GM12872 (cell line): Measurements from ENCODE around the gene HSD17B1.

Experiments used
- TF ChIP-seq, protein P1 (sequence below): IDR thresholded peaks from 3 replicates; pipeline ENCODE4 v1.5.1; 2011; ENCODE audit warnings: low read depth, mild to moderate bottlenecking, low read length, moderate library complexity; ENCODE audit not compliant: insufficient read depth

Gene HSD17B1

GRCh38 chr17:42526031-42526444 is 26.7 kb upstream of the HSD17B1 start:
- TF ChIP-seq, protein P1, sequence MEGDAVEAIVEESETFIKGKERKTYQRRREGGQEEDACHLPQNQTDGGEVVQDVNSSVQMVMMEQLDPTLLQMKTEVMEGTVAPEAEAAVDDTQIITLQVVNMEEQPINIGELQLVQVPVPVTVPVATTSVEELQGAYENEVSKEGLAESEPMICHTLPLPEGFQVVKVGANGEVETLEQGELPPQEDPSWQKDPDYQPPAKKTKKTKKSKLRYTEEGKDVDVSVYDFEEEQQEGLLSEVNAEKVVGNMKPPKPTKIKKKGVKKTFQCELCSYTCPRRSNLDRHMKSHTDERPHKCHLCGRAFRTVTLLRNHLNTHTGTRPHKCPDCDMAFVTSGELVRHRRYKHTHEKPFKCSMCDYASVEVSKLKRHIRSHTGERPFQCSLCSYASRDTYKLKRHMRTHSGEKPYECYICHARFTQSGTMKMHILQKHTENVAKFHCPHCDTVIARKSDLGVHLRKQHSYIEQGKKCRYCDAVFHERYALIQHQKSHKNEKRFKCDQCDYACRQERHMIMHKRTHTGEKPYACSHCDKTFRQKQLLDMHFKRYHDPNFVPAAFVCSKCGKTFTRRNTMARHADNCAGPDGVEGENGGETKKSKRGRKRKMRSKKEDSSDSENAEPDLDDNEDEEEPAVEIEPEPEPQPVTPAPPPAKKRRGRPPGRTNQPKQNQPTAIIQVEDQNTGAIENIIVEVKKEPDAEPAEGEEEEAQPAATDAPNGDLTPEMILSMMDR = no peak

DNA sequence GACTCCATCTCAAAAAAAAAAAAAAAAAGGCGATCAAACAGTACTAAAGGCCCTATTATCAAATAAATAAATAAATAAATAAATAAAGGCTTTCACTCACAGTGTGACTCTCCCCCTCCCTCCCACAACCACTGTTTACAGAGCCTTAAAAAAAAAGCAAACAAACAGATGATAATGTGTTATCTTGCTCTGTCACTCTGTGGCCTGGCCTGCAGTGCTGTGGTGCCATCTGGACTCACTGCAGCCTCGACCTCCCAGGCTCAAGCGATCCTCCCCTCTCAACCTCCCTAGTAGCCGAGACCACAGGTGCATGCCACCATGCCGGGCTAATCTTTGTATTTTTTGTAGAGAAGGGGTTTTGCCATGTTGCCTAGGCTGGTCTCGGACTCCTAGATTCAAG is 24.8 kb upstream of the HSD17B1 start:
- TF ChIP-seq, protein P1 = no peak

GRCh38 chr17:42529061-42529460 is 23.7 kb upstream of the HSD17B1 start:
- TF ChIP-seq, protein P1 = no peak

DNA sequence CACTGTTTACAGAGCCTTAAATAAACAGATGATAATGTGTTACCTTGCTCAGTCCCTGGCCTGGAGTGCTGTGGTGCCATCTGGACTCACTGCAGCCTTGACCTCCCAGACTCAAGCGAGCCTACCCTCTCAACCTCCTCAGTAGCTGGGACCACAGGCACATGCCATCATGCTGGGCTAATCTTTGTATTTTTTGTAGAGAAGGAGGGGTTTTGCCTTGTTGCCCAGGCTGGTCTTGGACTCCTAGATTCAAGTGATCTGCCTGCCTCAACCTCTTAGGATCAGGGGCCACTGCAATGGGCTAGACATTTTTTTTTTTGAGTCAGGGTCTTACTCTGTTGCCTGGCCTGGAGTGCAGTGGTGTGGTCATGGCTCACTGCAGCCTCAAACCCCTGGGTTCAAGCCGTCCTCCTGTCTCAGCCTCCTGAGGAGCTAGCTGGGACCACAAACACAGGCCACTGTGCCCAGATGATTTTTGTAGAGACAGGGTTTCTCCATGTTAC is 21.7 kb upstream of the HSD17B1 start:
- TF ChIP-seq, protein P1 = no peak

DNA sequence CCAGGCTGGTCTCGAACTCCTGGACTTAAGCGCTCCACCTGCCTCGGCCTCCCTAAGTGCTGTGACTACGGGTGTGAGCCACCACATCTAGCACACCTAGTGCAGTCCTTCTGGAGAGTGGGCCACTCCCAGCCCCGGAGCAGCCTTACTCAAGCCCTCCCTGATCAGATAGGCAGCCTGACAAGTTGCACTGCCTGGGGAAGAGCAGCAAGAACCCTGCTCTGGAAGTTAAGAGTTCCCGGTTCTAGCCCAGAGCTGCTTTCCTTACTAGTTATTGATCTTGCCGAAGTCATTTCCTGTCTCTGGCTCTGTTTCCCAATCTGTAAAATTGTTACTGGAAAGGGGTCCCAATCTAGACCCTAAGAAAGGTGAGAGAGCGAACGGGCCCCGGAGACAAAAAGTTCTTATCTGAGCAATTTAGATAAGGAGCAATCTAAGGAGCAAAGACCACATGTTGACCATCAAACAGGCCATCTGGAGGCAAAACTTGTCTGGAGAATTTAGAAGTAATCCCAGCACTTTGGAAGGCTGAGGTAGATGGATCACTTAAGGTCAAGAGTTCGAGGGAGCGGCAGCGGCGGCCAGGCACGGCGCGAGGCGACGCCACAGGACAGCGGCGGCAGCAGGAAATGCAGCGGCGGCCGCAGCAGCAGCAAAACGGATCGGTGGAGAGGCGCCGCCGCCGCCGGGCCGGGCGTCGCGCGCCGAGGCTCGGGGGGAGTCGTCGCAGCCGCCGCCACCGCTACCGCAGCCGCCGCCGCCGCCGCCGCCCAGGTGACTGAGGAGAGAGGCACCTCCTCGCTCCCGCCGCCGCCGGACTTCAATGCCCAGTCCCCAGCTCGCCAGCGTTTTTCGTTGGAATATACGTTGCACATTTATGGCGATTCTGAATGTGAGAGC is 21.0 kb upstream of the HSD17B1 start:
- TF ChIP-seq, protein P1 = peak; percentile 53; the same call in 1 of the 3 replicates

- TF ChIP-seq, protein P1 = no peak
Observed at GRCh38 chr17:42535155-42536047, 17.3 kb upstream of the HSD17B1 start.

- TF ChIP-seq, protein P1 = no peak
Observed at GRCh38 chr17:42536048-42536371, 16.7 kb upstream of the HSD17B1 start, which contains the start of gene NAGLU. NAGLU (plus strand) TSS chr17:42536241; CDS start chr17:42536273, 32 bp downstream.
